Skeletal muscle cell (primary cell): ENCODE data around the gene SNX14.
"Not testable (repeated sequence)": the region's sequence is repeated elsewhere in the genome, so short reads cannot be mapped to it uniquely, and the experiment has no call there.

Source experiments
- DNase-seq: peaks from one replicate; pipeline ENCODE4 v3.0.0-alpha.2; 2010; ENCODE audit warnings: low read depth
- H3K4me3 ChIP-seq: 2 replicates; pipeline ENCODE4 v1.5.1; 2011; ENCODE audit warnings: low read depth, mild to moderate bottlenecking, control low read depth, low read length, moderate library complexity

Gene SNX14

DNA sequence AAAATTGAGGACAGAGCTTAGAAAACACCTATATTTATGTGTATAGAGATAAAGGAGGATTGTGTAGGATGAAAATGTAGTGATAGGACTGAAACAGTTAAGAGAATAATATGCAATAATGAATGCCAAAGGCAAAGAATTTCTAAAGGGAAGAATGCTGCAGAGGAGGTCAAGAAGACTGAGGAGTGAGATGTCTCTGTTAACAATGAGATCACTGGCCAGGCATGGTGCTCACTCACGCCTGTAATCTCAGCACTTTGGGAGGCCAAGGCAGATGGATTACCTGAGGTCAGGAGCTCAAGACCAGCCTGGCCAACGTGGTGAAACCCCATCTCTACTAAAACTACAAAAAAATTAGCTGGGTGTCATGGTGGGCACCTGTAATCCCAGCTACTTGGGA lies 69.4 kb downstream of the SNX14 start:
- DNase-seq, H3K4me3 ChIP-seq: not testable (repeated sequence)

DNA sequence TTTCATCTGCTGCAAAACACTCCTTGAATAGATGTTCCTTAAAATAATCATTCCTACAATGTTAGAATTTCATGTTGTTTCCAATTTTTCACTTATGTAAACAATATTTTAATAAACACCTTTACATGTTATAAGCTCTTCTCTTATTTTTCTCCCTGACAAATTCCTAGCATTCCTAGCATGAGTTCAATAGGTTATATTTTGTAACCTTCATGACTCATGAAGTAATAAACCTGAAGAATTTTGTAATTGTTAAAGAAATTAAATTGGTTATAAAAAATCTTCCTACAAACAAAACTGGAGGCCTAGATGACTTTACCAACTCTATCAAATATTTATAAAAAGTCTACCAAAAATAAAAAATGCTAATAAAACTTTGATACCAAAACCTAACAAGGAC lies 77.5 kb downstream of the SNX14 start:
- DNase-seq, result no peak

DNA sequence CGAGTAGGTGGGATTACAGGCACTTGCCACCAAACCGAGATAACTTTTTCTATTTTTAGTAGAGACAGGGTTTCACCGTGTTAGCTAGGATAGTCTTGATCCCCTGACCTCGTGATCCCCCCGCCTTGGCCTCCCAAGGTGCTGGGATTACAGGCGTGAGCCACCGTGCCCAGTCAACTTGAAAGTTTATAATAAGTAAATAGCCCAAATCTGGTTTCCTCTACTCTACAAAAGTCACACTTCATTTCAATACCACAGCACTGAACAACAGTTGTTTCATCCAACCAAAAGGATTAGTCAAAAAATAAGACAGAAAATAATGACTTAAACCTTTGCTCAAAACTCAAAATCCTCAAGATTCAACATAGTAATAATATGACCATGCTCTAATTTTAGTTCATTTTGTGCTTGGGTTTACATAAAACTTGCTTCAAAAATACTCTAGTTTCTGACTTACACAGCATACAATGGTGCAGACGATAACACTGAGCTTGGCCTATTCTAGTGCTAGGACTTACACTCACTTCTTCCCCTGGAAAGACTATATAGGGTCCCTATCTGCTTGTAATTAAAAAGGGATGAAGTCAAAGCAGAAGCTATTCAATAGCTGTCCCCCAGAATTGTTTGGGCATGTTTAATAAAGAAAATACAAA lies 87.1 kb downstream of the SNX14 start:
- H3K4me3 ChIP-seq, result no peak overlapping the region
- DNase-seq, result no peak

More for the DNA sequence above, 77.5 kb downstream of the SNX14 start:
- H3K4me3 ChIP-seq, result no peak overlapping the region

DNA sequence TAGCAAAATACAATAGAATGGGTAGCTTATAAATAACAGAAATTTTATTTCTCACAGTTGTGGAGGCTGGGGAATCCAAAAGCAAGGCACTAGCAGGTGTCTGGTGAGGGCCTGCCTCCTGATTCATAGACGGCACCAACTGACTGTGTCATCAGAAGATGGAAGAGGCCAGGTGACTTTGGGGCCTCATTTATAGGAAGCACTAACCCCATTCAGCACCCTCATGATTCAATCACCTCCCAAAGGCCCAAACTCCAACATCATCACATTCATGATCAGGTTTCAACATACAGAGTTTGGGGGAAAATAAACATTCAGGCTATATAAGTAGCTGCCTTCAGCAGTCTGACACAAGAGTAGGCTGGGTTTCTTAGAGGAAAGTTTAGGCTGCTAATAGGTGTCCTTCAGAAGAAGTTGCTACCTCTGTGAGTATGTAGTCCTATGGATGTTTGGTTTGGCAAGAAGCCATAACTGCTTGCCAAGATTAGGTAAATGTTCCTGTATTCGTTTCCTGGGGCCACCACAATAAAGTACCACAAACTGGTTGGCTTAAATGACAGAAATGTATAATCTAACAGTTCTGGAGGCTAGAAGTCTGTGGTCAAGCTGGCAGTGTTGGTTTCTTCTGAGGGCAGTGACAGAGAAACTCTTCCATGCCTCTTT lies 94.9 kb downstream of the SNX14 start:
- no peak overlapping the region for H3K4me3 ChIP-seq
- peak; percentile 18 for DNase-seq

DNA sequence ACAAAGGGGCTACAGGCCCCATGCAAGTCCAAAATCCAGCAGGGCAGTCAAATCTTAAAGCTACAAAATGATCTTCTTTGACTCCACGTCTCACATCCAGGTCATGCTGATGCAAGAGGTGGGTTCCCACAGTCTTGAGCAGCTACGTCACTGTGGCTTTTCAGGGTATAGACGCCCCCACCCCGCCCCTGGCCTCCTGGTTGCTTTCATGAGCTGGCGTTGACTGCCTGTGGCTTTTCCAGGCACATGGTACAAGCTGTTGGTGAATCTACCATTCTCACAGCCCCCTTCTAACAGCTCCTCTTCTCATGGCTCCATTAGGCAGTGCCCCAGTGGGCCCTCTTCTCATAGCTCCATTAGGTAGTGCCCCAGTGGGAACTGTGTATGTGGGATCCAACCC lies 96.8 kb downstream of the SNX14 start:
- H3K4me3 ChIP-seq, result no peak overlapping the region
- DNase-seq, result no peak

DNA sequence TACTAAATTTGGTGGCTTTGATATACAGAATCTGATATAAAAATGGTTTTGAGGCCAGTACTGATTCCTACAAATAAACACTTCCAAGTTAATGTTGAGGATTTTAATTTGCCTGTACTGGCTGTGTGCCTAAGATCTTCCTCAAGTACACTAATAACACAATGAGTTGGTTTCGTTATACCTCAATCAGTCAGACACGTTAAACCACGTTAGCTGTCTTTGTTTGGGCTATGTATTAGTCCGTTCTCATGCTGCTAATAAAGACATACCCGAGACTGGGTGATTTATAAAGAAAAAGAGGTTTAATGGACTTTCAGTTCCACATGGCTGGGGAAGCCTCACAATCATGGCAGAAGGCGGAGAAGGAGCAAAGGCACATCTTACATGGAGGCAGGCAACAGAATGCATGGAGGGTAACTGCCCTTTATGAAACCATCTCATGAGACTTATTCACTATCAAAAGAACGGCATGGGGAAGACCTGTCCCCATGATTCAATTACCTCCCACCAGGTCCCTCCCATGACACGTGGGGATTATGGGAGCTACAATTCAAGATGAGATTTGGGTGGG lies 97.6 kb downstream of the SNX14 start:
- DNase-seq, result no peak
- no peak overlapping the region for H3K4me3 ChIP-seq

DNA sequence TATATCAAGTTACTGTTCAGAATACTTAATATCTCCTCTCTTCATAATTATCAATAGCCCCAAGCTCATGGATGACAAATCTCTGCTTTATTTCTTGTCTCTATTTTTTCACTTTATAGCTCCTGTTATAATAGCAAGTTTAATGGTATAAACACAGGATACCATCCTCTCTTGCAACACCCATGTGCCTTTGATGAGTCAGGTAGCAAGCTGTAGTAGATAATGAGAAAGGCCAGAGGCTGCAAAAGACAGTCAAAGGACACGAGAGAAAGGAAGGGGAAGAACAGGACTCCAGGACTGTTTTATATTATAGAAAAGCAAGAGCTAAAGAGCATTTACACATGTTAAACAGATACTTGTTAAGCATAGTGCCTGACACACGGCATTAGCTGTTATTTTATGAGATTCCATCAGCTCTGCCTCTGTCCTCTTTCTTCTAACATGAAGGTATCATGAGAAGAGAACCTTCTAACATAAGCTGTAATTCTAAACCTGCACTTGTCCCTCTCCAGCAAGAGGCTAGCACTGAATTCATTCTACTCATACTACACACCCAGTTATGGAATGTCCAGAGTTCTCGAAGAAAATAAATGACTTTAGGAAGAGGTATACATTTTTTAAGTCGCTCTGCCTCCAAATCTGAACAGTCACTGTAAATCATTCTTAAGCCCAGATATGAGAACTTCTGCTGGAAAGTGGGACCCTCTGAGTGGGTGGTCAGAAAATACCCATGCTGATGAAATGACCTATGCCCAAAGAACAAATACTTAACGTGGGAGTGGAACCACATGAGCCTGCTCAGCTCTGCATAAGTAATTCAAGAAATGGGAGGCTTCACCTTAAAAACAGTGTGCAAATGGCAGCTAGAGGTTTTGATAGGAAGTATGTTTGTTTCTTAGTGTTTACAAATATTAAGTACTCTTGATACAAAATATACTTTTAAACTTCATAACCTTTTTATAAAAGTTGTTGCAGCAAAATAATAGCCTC lies 98.8 kb downstream of the SNX14 start:
- no peak overlapping the region for H3K4me3 ChIP-seq
- DNase-seq, result no peak

DNA sequence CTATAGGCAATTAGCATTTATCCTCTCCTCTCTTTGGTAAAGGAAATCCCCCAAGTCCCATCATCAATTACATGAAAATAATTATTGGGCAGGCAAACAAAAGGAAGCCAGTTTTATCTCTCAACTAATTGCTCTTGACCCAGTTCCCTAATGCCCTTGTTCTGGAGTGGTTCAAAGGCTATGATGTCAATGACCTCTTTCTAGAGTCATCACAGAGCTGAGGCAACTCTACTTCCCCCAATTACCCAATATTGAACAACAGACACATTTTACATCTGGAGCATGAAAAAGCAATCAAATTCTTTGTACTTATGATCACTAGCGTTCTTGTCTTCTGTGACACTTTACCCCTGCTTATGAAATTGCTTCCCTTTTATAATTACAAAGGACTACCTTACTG lies 100.3 kb downstream of the SNX14 start:
- DNase-seq, result no peak
- no peak overlapping the region for H3K4me3 ChIP-seq

DNA sequence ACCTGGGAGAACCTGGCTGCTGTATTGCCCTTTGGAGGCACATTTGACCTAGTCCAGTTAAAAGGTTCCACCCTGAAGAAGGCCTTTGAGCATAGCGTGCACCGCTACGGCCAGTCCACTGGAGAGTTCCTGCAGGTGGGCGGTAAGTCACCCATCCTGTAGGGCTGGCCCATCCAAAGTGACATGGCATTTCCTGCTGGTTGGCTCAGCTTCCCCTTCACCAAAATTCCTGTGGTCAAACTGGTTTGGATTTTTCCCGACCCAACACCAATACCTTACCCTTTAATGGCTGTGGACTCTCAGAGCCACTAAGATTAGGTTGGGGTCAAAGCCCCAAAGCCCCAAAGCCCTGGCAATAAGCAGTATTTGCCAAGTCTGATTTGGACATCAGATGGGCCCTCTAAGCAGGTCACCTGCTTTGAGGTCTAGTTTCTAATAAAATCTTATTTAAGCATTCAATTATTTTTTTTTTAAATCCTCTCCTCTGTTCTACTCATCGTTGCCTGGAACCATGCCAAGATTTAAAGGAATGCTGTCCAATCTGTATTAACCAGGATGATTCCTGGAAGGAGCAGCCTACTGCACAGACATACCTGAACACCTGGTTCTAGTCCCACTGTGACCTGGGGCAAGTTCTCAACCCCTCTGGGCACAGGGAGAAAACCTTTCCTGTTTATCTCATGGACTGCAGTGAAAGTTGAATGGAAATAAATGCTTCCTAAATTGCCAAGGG lies 103.0 kb downstream of the SNX14 start:
- H3K4me3 ChIP-seq, result no peak overlapping the region
- no peak for DNase-seq

DNA sequence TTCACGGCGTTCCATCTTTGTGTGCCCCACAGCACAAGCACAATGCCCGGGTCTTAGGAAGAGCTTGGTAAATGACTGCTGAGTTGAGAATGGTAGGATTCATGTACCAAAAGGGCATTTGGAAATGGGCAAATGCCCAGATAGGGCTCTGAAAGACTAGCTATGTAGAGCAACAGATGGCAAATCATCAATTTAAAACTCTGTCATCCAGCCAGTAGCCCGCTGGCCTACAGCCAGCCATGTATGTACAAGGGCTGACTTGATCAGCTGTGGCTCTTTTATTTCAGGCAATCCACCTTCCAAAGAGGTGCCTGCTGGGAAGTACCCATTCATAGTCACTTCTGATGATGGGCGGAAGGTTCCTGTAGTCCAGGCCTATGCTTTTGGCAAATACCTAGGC lies 108.7 kb downstream of the SNX14 start:
- DNase-seq, result no peak

DNA sequence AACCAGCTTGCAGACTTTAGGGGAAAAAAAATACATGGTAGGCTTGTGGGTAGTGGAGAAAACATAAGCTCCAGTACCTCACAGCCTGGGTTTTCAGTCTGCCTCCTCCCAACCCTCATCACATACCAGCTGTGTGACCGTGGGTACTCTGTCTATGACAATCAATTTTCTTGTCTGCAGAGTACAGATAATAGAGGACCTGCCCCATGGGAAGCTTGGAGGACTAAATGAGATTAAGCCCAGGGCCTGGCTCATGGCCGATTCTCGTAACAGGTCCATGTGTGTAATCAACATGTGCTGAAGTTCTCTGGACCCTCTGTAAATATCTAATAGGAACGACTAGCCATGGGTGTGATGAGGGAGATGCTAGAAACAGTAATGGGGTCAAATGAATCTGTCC lies 109.8 kb downstream of the SNX14 start:
- no peak for DNase-seq
- no peak overlapping the region for H3K4me3 ChIP-seq

More for the DNA sequence above, 108.7 kb downstream of the SNX14 start:
- no peak overlapping the region for H3K4me3 ChIP-seq

DNA sequence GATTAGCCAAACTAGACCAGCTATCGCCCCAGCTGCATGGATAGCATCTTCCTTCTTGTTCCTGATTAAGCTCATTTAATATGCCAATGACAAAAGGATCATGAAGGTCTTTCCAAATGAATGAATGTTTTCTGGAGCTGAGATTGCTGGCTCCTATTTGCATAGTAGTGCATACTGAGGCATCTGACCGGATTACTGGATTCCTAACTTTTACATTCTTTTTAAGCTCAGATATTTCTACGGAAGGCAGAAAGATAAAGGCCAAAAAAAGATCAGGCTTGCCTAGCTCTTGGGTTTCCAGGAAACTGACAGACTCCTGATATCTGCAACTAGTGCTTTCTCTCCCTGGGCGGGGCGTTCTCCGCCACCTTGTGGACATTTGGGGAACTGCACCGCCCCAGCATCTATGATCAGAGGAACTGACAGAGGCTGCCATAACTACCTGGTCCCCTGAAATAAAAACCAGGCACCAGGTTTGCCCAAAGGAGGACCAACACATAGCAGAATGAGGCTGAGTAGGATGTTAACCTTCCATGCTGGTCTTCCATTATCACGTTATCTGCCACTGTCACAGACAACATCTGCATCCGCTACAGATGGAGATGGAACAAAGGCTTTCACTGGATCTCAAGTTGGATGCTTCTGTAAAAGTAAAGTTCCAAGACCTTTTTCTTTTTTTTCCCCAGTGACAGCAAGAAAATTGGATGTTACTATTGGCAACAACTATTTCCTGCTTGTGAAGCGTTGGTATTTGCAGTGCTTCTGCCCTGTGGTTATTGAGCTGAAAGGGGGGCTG lies 110.6 kb downstream of the SNX14 start:
- H3K4me3 ChIP-seq, result no peak overlapping the region
- DNase-seq, result no peak

DNA sequence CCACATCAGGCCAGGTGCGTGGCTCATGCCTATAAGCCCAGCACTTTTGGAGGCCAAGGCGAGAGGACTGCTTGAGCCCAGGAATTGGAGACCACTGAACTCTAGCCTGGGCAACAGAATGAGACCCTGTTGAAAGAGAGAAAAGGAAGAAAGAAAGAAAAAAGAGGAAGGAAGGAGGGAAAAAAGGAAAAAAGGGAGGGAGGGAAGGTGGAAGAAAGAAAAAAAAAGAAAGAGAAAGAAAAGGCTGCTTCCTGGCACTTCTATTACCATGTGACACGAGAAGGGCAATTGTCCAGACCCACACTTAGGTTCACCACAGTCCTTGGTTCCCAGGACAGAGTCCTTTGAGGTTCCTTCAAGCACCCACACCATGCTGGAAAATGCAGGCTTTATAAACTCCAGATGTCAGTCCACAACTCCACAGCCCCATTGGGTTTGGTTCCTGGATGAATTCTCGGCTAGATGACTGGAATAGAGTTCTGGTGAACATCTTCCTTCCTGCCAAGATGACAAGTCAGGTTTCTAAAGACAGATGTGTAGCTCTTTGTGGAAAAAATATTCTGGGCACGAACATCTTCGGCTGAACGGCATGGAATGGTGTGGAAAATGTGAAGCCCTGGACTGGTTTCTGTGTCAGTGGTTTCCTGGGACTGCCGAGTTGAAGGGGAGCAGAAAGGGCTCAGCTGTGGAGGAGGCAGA lies 111.3 kb downstream of the SNX14 start:
- no peak overlapping the region for H3K4me3 ChIP-seq
- no peak for DNase-seq

DNA sequence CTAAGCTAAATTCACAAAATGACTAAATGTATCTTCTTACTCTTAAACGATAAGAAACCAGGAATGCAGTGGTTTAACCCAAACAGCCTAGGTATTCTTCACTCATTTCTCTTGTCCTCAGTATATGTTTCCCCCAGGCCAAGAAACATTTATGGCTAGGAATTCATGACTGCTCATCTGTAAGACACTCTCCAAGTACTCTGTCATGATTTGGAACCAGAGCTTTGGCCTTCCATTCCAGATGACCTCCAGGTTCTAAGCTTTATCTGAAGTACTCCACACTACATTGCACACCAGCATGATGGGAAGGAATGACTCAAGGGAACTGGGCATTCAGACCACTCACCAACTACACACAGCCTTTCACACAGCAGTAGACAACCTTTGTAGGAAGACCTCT lies 114.5 kb downstream of the SNX14 start:
- H3K4me3 ChIP-seq, result no peak overlapping the region
- DNase-seq, result no peak

DNA sequence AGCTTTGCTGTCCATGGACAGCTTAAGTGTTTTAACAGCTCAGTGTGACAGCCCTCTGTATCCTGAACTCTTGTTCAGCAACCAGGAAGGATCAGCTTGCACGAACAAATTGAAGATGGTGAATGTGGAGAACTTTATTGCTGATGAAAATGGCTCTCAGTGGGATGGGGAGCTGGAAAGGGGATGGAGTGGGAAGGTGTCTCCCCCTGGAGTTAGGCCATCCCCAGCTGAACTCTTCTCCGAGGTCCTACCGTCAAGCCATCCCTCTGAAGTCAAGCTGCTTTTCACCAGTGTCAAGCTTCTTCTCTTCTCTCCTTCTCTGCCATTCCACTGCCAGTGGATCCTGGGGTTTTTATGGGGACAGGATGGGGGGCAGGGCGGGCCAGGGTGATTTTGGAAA lies 117.1 kb downstream of the SNX14 start:
- DNase-seq, result no peak
- H3K4me3 ChIP-seq, result no peak overlapping the region

DNA sequence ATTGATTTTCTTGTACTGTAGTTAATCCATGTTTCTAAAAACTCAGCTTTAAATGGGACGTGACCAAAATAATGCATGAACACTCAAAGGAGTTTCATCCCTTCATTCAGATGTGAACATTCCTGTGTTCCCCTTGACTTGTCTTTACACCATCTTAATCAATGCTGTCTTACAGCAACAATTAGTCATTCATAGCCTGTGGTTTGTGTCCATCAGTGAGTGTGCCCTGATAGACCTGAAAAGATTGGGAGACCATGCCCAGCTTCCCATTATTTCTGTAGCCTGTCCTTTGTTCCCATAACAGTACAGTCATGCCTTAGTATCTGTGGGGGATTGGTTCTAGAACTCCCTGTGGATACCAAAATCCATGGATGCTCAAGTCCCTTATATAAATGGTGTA lies 119.9 kb downstream of the SNX14 start:
- no peak overlapping the region for H3K4me3 ChIP-seq
- DNase-seq, result no peak

DNA sequence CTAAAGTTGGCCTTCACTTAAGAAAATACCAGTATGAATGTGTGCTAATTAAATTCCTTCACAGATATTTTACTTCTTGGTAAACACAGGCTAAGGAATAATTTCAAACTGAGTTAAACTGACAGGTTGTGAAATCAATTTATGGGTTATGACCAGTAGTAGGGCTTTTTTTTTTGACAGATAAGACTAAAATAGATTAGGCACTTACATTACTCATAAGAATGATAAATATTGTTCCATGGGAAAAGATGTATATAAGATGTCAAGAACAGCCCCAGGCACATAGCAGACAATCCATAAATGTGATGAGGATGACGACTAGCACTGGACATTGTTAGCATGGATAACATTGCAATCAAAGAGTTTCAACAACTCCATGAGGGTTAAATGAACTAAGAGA lies 120.9 kb downstream of the SNX14 start:
- no peak for DNase-seq
- H3K4me3 ChIP-seq, result no peak overlapping the region

DNA sequence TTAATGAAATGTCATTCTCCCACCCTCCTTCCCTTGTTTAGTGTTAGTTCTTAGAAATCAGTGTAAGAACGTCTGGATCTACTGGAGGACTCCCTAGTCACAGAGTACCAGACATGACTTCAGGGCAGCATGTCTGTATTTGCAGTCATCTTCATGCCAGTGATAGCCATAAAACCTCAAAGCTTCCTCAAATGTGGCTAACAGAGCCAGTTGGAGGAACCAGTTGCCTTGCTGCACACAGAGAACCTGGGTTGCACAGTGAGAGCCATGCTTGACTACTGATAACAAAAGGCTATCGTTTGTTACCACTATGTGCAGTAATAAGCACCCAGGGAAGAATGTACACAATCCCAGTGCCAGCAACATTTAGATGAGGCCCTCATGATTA lies 123.6 kb downstream of the SNX14 start:
- no peak for DNase-seq
- no peak overlapping the region for H3K4me3 ChIP-seq
